22Rv1 (cell line): ENCODE data around the gene DKKL1.

Source experiments
- CTCF ChIP-seq: fragments of 450-650 bp; IDR thresholded peaks from 2 replicates; pipeline ENCODE4 v1.5.1; 2017; ENCODE audit warnings: mild to moderate bottlenecking
- ZFX ChIP-seq: fragments of 450-650 bp; IDR thresholded peaks from 2 replicates; pipeline ENCODE4 v1.6.1; 2017; ENCODE audit warnings: antibody characterized with exemption, borderline replicate concordance

GRCh38 chr19:49362929-49363267, 779 bp upstream of the DKKL1 start:
- TF ChIP-seq CTCF (no peak), ZFX (no peak)
